ENCODE results near the gene ADM.
"Not testable (repeated sequence)": the region's sequence is repeated elsewhere in the genome, so short reads cannot be mapped to it uniquely, and the experiment has no call there.

ADM gene

GRCh38 chr11:10304495-10305261 is at the start of gene ADM:
TSS of gene ADM (plus strand) at chr11:10305073. CDS start at chr11:10305701, 628 bp downstream.
- DNase-seq (ENCODE audit: low spot score) = peak; percentile 73
- peak; percentile 46 for TF ChIP-seq CTCF (IDR thresholded peaks at IDR 0.05; ENCODE audit: extremely low read depth, missing control alignments)

GRCh38 chr11:10255388-10256125 is 49.3 kb upstream of the ADM start:
- no peak for TF ChIP-seq CTCF (IDR thresholded peaks at IDR 0.05; ENCODE audit: extremely low read depth, missing control alignments)
- DNase-seq (ENCODE audit: low spot score) = no peak

- DNase-seq (ENCODE audit: low spot score) = no peak
- TF ChIP-seq CTCF (IDR thresholded peaks at IDR 0.05; ENCODE audit: extremely low read depth, missing control alignments) = no peak
Observed at GRCh38 chr11:10257478-10257877, 47.4 kb upstream of the ADM start.

- no peak for DNase-seq (ENCODE audit: low spot score)
- TF ChIP-seq CTCF (IDR thresholded peaks at IDR 0.05; ENCODE audit: extremely low read depth, missing control alignments) = no peak
Observed at GRCh38 chr11:10261821-10262220, 43.1 kb upstream of the ADM start.

GRCh38 chr11:10263929-10264328 is 40.9 kb upstream of the ADM start:
- TF ChIP-seq CTCF (IDR thresholded peaks at IDR 0.05; ENCODE audit: extremely low read depth, missing control alignments) = no peak
- no peak for DNase-seq (ENCODE audit: low spot score)

- DNase-seq (ENCODE audit: low spot score) = not testable (repeated sequence)
Observed at GRCh38 chr11:10264716-10265115, 40.2 kb upstream of the ADM start.

- DNase-seq (ENCODE audit: low spot score) = no peak
Observed at GRCh38 chr11:10265936-10266335, 38.9 kb upstream of the ADM start.

More at GRCh38 chr11:10265936-10266335, 38.9 kb upstream of the ADM start:
- no peak for TF ChIP-seq CTCF (IDR thresholded peaks at IDR 0.05; ENCODE audit: extremely low read depth, missing control alignments)

Measured in GM20000 (cell line).